ENCODE results near the gene NELFB. TPM values are rescaled to one million over a fixed set of nuclear protein-coding genes. Genes with fewer than 3 reads are reported as not detected.
A peak's percentile ranks its signal among the peaks of the same experiment; 100 is the strongest.

The NELFB gene
- total and polyA plus RNA-seq, 2 of the 4 experiments (the other 2 are of a cell fraction): 36.9 to 66.0 TPM

GRCh38 chr9:137250329-137251193, 4.6 kb upstream of the NELFB start:
- POLR2A ChIA-PET (ENCODE audit: unreplicated experiment): no interaction called here
- TF ChIP-seq MAFK (IDR thresholded peaks at IDR 0.05; ENCODE audit: low read depth, low read length) (no peak), CEBPB (IDR thresholded peaks at IDR 0.05; ENCODE audit: low read depth, low read length) (no peak), MAZ (IDR thresholded peaks at IDR 0.05; ENCODE audit: borderline replicate concordance, low read depth, low read length) (no peak), CTCF (conservative IDR thresholded peaks at IDR 0.05; ENCODE audit: low read depth, low read length) (no peak), NFE2L2 (IDR thresholded peaks at IDR 0.05; ENCODE audit: low read depth, low read length) (no peak), SMC3 (IDR thresholded peaks at IDR 0.05; ENCODE audit: low read depth, low read length) (no peak), BHLHE40 (IDR thresholded peaks at IDR 0.05; ENCODE audit: low read depth, low read length) (no peak), RFX5 (IDR thresholded peaks at IDR 0.05; ENCODE audit: low read depth, low read length) (no peak)
- Histone ChIP-seq H4K91ac (ENCODE audit: insufficient read depth, low read depth, low read length) (no peak overlapping the region), H2BK15ac (ENCODE audit: low read depth, low read length) (no peak overlapping the region), H2BK20ac (ENCODE audit: low read depth, low read length) (no peak overlapping the region), H3K9ac (ENCODE audit: low read depth, low read length) (no peak overlapping the region), H4K8ac (ENCODE audit: low read depth in 2 of 2, low read length in 2 of 2) (no peak overlapping the region), H3K79me1 (ENCODE audit: low read depth in 1 of 2, low read length in 2 of 2) (peaks cover 4 to 9% of the 10 kb centered on the region in 2 experiments; a peak in 3 of 4 replicates), H3K56ac (ENCODE audit: extremely low read depth, insufficient read depth, low read length) (no peak overlapping the region), H3K36me3 (ENCODE audit: control insufficient read depth, insufficient read depth, low read length) (no peaks in the 10 kb centered on the region), H2AK9ac (replicated peaks; ENCODE audit: low read depth, low read length, poor library complexity) (peak overlapping the region; percentile 72), H2BK5ac (ENCODE audit: low read depth, low read length, poor library complexity, severe bottlenecking) (no peak overlapping the region), H3K9me1 (ENCODE audit: insufficient read depth, low read length) (no peaks in the 10 kb centered on the region), H3K4me3 (ENCODE audit: insufficient read depth, low read depth, low read length) (no peak overlapping the region), H2BK120ac (ENCODE audit: low read depth, low read length) (no peak overlapping the region), H2AFZ (replicated peaks; ENCODE audit: low read length, poor library complexity) (peak overlapping the region; percentile 56), H2AK5ac (ENCODE audit: low read depth, low read length) (no peak overlapping the region), H3K4ac (ENCODE audit: low read depth, low read length) (no peak overlapping the region), H3K9me3 (ENCODE audit: control insufficient read depth, insufficient read depth, low read length) (no peaks in the 10 kb centered on the region), H3K14ac (replicated peaks; ENCODE audit: low read depth, low read length) (no peak overlapping the region), H3K27me3 (ENCODE audit: control insufficient read depth, insufficient read depth, low read length) (no peaks in the 10 kb centered on the region), H3K4me1 (ENCODE audit: control insufficient read depth, insufficient read depth, low read length) (peaks cover 6% of the 10 kb centered on the region), H3K27ac (ENCODE audit: insufficient read depth, low read length) (no peak overlapping the region), H4K5ac (ENCODE audit: low read depth, low read length) (no peak overlapping the region), H4K20me1 (ENCODE audit: insufficient read depth, low read length) (no peaks in the 10 kb centered on the region), H3K4me2 (ENCODE audit: low read depth, low read length) (no peak overlapping the region), H3K18ac (ENCODE audit: low read depth, low read length) (no peak overlapping the region), H3K23ac (ENCODE audit: low read depth, low read length) (no peak overlapping the region)
- in situ Hi-C loops (cut with MboI; ENCODE audit: low sequenced_read_pairs) (no loop called here), dilution Hi-C loops (cut with HindIII; ENCODE audit: low sequenced_read_pairs, unreplicated experiment) (no loop called here), intact Hi-C loops (cut with micrococcal nuclease) (no loop called here)
- CTCF ChIA-PET: no interaction called here
- ATAC-seq (ENCODE audit: low read depth): no peak
- 71% methylated on average over 7 of the region's 18 CpGs; no CpG with 5 or more reads in 1 of the 2 experiments for whole genome bisulfite sequencing, 2 experiments (ENCODE audit: extremely low coverage in 2 of 2, insufficient read length in 1 of 2)
- BruUV-seq (replicated peaks): no TSS peak
- DNase-seq: no peak

Measured in IMR-90 (cell line).